GM23248 (cell line): ENCODE measurements around the gene PLXND1. TPM values are rescaled to one million over a fixed set of nuclear protein-coding genes. Genes with fewer than 3 reads are reported as not detected.

Experiments used
- DNase-seq: peaks from one replicate; pipeline ENCODE4 v3.0.0-alpha.2; 2015
- H2AFZ ChIP-seq: fragments of 200-600 bp; sonication (generic); 2 replicates; pipeline ENCODE4 v1.6.1; 2016; ENCODE audit warnings: antibody characterized with exemption
- H3F3A ChIP-seq: fragments of 200-600 bp; sonication (generic); 2 replicates; pipeline ENCODE4 v1.6.1; 2016; ENCODE audit warnings: mild to moderate bottlenecking, antibody characterized with exemption, mixed run types; ENCODE audit not compliant: insufficient read depth
- H3K27ac ChIP-seq: fragments of 200-600 bp; sonication (generic); 2 replicates; pipeline ENCODE4 v1.5.1; 2016; ENCODE audit warnings: mild to moderate bottlenecking
- H3K27me3 ChIP-seq: fragments of 200-600 bp; sonication (generic); replicated peaks from 2 replicates; pipeline ENCODE4 v1.6.1; 2016; ENCODE audit warnings: mild to moderate bottlenecking; ENCODE audit not compliant: insufficient read depth
- H3K36me3 ChIP-seq: fragments of 200-600 bp; sonication (generic); 2 replicates; pipeline ENCODE4 v1.6.1; 2016; ENCODE audit warnings: low read depth, mild to moderate bottlenecking
- H3K4me1 ChIP-seq: fragments of 200-600 bp; sonication (generic); 2 replicates; pipeline ENCODE4 v1.6.1; 2016; ENCODE audit warnings: mild to moderate bottlenecking; ENCODE audit not compliant: insufficient read depth
- H3K4me2 ChIP-seq: fragments of 200-600 bp; sonication (generic); one replicate; pipeline ENCODE4 v1.6.1; 2016; ENCODE audit warnings: mild to moderate bottlenecking; ENCODE audit not compliant: unreplicated experiment
- H3K4me3 ChIP-seq: fragments of 200-600 bp; sonication (generic); 2 replicates; pipeline ENCODE4 v1.5.1; 2016; ENCODE audit warnings: mild to moderate bottlenecking
- H3K79me2 ChIP-seq: fragments of 200-600 bp; sonication (generic); 2 replicates; pipeline ENCODE4 v1.6.1; 2016; ENCODE audit warnings: mild to moderate bottlenecking; ENCODE audit not compliant: insufficient read depth
- H3K9ac ChIP-seq: fragments of 200-600 bp; sonication (generic); 2 replicates; pipeline ENCODE4 v1.6.1; 2016; ENCODE audit warnings: mild to moderate bottlenecking
- H3K9me2 ChIP-seq: fragments of 200-600 bp; sonication (generic); 2 replicates; pipeline ENCODE4 v1.6.1; 2016; ENCODE audit warnings: mixed run types, mild to moderate bottlenecking, moderate library complexity; ENCODE audit not compliant: insufficient read depth
- H3K9me3 ChIP-seq: fragments of 200-600 bp; sonication (generic); one replicate; pipeline ENCODE4 v1.6.1; 2017; ENCODE audit warnings: low read depth
- H4K20me1 ChIP-seq: fragments of 200-600 bp; sonication (generic); 2 replicates; pipeline ENCODE4 v1.6.0; 2016; ENCODE audit not compliant: insufficient read depth
- EZH2 ChIP-seq: fragments of 200-600 bp; sonication (generic); IDR thresholded peaks from 2 replicates; pipeline ENCODE4 v1.6.1; 2018; ENCODE audit warnings: antibody characterized with exemption, mild to moderate bottlenecking; ENCODE audit not compliant: insufficient read depth, poor library complexity, severe bottlenecking
- EZH2phosphoT487 ChIP-seq: fragments of 200-600 bp; sonication (generic); IDR thresholded peaks from 2 replicates; pipeline ENCODE4 v1.6.1; 2018; ENCODE audit warnings: antibody characterized with exemption, moderate library complexity, mild to moderate bottlenecking, low read depth; ENCODE audit not compliant: insufficient read depth
- WGBS, 2 experiments: methylation state at CpG; one replicate each; pipeline ENCODE4 v1.1.6; 2015 to 2017; ENCODE audit warnings: low lambda C conversion rate in 2 of 2, low coverage in 1 of 2; ENCODE audit errors: missing lambda C conversion rate in 2 of 2; 5-methylcytosine and 5-hydroxymethylcytosine counted together
- in situ Hi-C: fragments of 300-500 bp; cut with MboI; formaldehyde crosslinking; loops from 2 replicates; pipeline ENCODE4 v1.15.0; 2020
- polyA plus RNA-seq: library from polyadenylated mRNA; unstranded; fragments of >200 nt; fragmentation: Nextera tagmentation; extraction: Ambion mirVana; gene quantifications from 2 replicates; pipeline ENCODE4 v1.2.1, GENCODE V29; 2016
- total RNA-seq: library from RNA; depleted of rRNA; stranded (reverse); fragments of >200 nt; shearing (Covaris generic); gene quantifications from 2 replicates; pipeline ENCODE4 v1.2.3, GENCODE V29; 2014

PLXND1 gene
- total and polyA plus RNA-seq, 2 experiments from 2014 or later = 37.4 to 83.0 TPM

- H4K20me1 ChIP-seq = no peaks in the 10 kb centered on the region
- H3K9ac ChIP-seq = peak overlapping the region; percentile 80
- H3K9me3 ChIP-seq = no peaks in the 10 kb centered on the region
- peak; percentile 68 for DNase-seq
- in situ Hi-C loops = no loop called here
- H3K27me3 ChIP-seq = no peaks in the 10 kb centered on the region
- H3F3A ChIP-seq = peaks cover 26% of the 10 kb centered on the region
- H3K79me2 ChIP-seq = peaks cover 89% of the 10 kb centered on the region
- peaks cover 62% of the 10 kb centered on the region for H3K4me1 ChIP-seq
- peak overlapping the region; percentile 37 for H2AFZ ChIP-seq
- H3K4me3 ChIP-seq = no peak overlapping the region
- peak overlapping the region; percentile 93 for H3K27ac ChIP-seq
- no peaks in the 10 kb centered on the region for H3K36me3 ChIP-seq
- WGBS, 2 experiments = 13 to 15% methylated on average over 5 of the region's 5 CpGs
- H3K4me2 ChIP-seq = peak overlapping the region; percentile 72
- H3K9me2 ChIP-seq = no peaks in the 10 kb centered on the region
- TF ChIP-seq EZH2 = no peak
- no peak for TF ChIP-seq EZH2phosphoT487
Observed at GRCh38 chr3:129598000-129598381, 8.5 kb downstream of the PLXND1 start.

DNA sequence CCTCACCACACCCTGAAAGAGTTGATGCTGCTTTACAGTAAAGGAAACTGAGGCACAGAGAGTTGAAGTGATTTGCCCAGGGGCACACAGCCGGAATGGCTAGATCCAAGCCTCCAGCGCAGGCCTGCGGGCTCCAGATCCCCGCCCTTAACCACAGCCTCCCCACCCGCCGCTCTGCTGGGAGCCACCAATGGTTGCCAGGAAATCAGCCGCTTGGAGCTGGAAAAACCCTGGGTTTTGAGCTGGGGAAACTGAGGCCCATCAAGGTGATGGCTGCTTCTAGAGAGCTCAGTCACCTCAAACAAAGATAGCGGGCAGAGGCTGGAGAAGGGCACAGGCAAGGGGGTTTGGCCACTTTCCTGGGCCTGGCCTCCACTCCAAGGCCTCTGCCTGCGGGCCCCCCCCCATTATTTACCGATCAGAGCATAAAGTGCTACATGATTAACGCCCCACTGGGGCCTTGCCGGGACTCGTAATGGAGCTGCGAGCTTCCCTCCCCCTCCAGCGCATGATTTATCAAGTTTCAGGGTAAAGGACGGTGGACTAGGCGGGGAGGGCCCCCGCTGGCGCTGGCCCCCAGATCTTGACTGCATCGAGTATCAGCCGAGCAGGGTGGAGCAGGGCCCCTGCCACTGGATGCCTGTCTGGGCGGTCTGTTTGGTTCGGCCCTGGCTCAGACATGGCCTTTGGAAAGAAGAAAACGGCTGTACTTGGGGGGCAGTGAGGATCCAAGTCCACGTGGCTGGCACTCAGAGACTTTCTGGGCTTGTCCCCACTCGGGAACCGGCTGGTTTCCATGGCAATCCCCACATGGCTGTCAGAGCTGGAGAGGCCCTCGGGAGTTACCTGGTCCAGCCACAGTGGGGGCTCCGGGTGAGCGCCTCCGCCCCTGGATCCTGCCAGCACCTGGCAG, 9.1 kb downstream of the PLXND1 start:
- Histone ChIP-seq H3K4me2 (peak overlapping the region; percentile 72), H3K4me3 (peak overlapping the region; percentile 47), H2AFZ (peak overlapping the region; percentile 37), H3K4me1 (peaks cover 63% of the 10 kb centered on the region), H3K9me3 (no peaks in the 10 kb centered on the region), H3K27me3 (no peaks in the 10 kb centered on the region), H3K9ac (peak overlapping the region; percentile 80), H3F3A (peaks cover 20% of the 10 kb centered on the region), H3K27ac (peak overlapping the region; percentile 93), H3K79me2 (peaks cover 89% of the 10 kb centered on the region), H3K9me2 (no peaks in the 10 kb centered on the region), H4K20me1 (no peaks in the 10 kb centered on the region), H3K36me3 (no peaks in the 10 kb centered on the region)
- in situ Hi-C loops = no loop called here
- DNase-seq = peak; percentile 79
- TF ChIP-seq EZH2 (no peak), EZH2phosphoT487 (no peak)
- 12 to 13% methylated on average over 30 to 31 of the region's 31 CpGs for WGBS, 2 experiments

- Histone ChIP-seq H2AFZ (peak overlapping the region; percentile 37), H3K79me2 (peaks cover 89% of the 10 kb centered on the region)
- WGBS, 2 experiments = 3% methylated on average over 27 of the region's 27 CpGs
Observed at GRCh38 chr3:129596194-129597086, 10.0 kb downstream of the PLXND1 start.

GRCh38 chr3:129595544-129596193, 10.8 kb downstream of the PLXND1 start:
- TF ChIP-seq EZH2phosphoT487 (no peak), EZH2 (no peak)
- H3K79me2 ChIP-seq = peaks cover 89% of the 10 kb centered on the region
- H3F3A ChIP-seq = peaks cover 19% of the 10 kb centered on the region
- WGBS, 2 experiments = 36 to 49% methylated on average over 9 to 10 of the region's 10 CpGs
- DNase-seq = no peak
- no peaks in the 10 kb centered on the region for H4K20me1 ChIP-seq
- H3K27me3 ChIP-seq = no peaks in the 10 kb centered on the region
- in situ Hi-C loops = no loop called here
- no peaks in the 10 kb centered on the region for H3K36me3 ChIP-seq
- no peaks in the 10 kb centered on the region for H3K9me3 ChIP-seq
- H3K4me2 ChIP-seq = peak overlapping the region; percentile 72
- no peak overlapping the region for H3K4me3 ChIP-seq
- peaks cover 66% of the 10 kb centered on the region for H3K4me1 ChIP-seq
- no peaks in the 10 kb centered on the region for H3K9me2 ChIP-seq
- peak overlapping the region; percentile 93 for H3K27ac ChIP-seq
- H3K9ac ChIP-seq = peak overlapping the region; percentile 80
- peak overlapping the region; percentile 37 for H2AFZ ChIP-seq

More at GRCh38 chr3:129596194-129597086, 10.0 kb downstream of the PLXND1 start:
- Histone ChIP-seq H3K4me3 (peak overlapping the region; percentile 47), H4K20me1 (no peaks in the 10 kb centered on the region), H3K9ac (peak overlapping the region; percentile 80), H3K4me1 (peaks cover 66% of the 10 kb centered on the region), H3K27me3 (no peaks in the 10 kb centered on the region), H3K27ac (peak overlapping the region; percentile 93), H3K9me3 (no peaks in the 10 kb centered on the region), H3K9me2 (no peaks in the 10 kb centered on the region), H3F3A (peaks cover 19% of the 10 kb centered on the region), H3K36me3 (no peaks in the 10 kb centered on the region), H3K4me2 (peak overlapping the region; percentile 72)
- no peak for TF ChIP-seq EZH2
- TF ChIP-seq EZH2phosphoT487 = no peak
- in situ Hi-C loops = no loop called here
- peak; percentile 95 for DNase-seq
